ENCODE data around the gene ITGA3.
"Not testable (repeated sequence)": the region's sequence is repeated elsewhere in the genome, so short reads cannot be mapped to it uniquely, and the experiment has no call there.

The ITGA3 gene

GRCh38 chr17:50052241-50052796 is 3.6 kb upstream of the ITGA3 start:
- no peak for DNase-seq (ENCODE audit: low read depth, low spot score)

GRCh38 chr17:50052822-50053653 is 2.9 kb upstream of the ITGA3 start:
- DNase-seq (ENCODE audit: low read depth, low spot score): no peak

- no peak for DNase-seq (ENCODE audit: low read depth, low spot score)
Observed at GRCh38 chr17:50053654-50053960, 2.3 kb upstream of the ITGA3 start.

GRCh38 chr17:50055055-50055425 is 870 bp upstream of the ITGA3 start:
- no peak for DNase-seq (ENCODE audit: low read depth, low spot score)

- no peak for DNase-seq (ENCODE audit: low read depth, low spot score)
Observed at GRCh38 chr17:50056217-50056960, 479 bp downstream of the ITGA3 start.

- no peak for DNase-seq (ENCODE audit: low read depth, low spot score)
Observed at GRCh38 chr17:50056961-50057330, 1.0 kb downstream of the ITGA3 start.

- DNase-seq (ENCODE audit: low read depth, low spot score): no peak
Observed at GRCh38 chr17:50057521-50057991, 1.6 kb downstream of the ITGA3 start.

GRCh38 chr17:50058296-50058953 is 2.5 kb downstream of the ITGA3 start:
- no peak for DNase-seq (ENCODE audit: low read depth, low spot score)

- DNase-seq (ENCODE audit: low read depth, low spot score): no peak
Observed at GRCh38 chr17:50059256-50059655, 3.3 kb downstream of the ITGA3 start.

- no peak for DNase-seq (ENCODE audit: low read depth, low spot score)
Observed at GRCh38 chr17:50059759-50060273, 3.9 kb downstream of the ITGA3 start.

GRCh38 chr17:50060951-50061712 is 5.2 kb downstream of the ITGA3 start:
- no peak for DNase-seq (ENCODE audit: low read depth, low spot score)

GRCh38 chr17:50061713-50062045 is 5.8 kb downstream of the ITGA3 start:
- not testable (repeated sequence) for DNase-seq (ENCODE audit: low read depth, low spot score)

- no peak for DNase-seq (ENCODE audit: low read depth, low spot score)
Observed at GRCh38 chr17:50062293-50063243, 6.7 kb downstream of the ITGA3 start.

- no peak for DNase-seq (ENCODE audit: low read depth, low spot score)
Observed at GRCh38 chr17:50063561-50064252, 7.8 kb downstream of the ITGA3 start.

- no peak for DNase-seq (ENCODE audit: low read depth, low spot score)
Observed at GRCh38 chr17:50064253-50065001, 8.5 kb downstream of the ITGA3 start.

GRCh38 chr17:50065056-50065455 is 9.1 kb downstream of the ITGA3 start:
- DNase-seq (ENCODE audit: low read depth, low spot score): no peak

- DNase-seq (ENCODE audit: low read depth, low spot score): no peak
Observed at GRCh38 chr17:50066995-50067394, 11.1 kb downstream of the ITGA3 start.

- DNase-seq (ENCODE audit: low read depth, low spot score): no peak
Observed at GRCh38 chr17:50067996-50068395, 12.1 kb downstream of the ITGA3 start.

All from iPS DF 19.7 (cell line).